Measurements from ENCODE around the gene COA8. TPM values are rescaled to one million over a fixed set of nuclear protein-coding genes. Genes with fewer than 3 reads are reported as not detected.
A peak's percentile ranks its signal among the peaks of the same experiment; 100 is the strongest.

COA8 gene, protein sequence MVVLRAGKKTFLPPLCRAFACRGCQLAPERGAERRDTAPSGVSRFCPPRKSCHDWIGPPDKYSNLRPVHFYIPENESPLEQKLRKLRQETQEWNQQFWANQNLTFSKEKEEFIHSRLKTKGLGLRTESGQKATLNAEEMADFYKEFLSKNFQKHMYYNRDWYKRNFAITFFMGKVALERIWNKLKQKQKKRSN
- 10 to 100 TPM; 37.8 to 43.5 (median 43.4) TPM for polyA plus RNA-seq (ENCODE audit: insufficient read length in 3 of 3)
- long read RNA-seq, donor 1, transcript APOPT1-201 (5 exons, 2,523 nt), result major isoform, 11 of 25 reads
- long read RNA-seq, donor 1, transcript APOPT1-202 (3 exons, 575 nt), result minor isoform, 10 of 25 reads
- long read RNA-seq, donor 1, partial matches to known transcripts, result 0 of 25 reads
- long read RNA-seq, donor 1, other reads (novel, unspliced or antisense), result 0 of 25 reads
- long read RNA-seq, donor 2, transcript APOPT1-201 (5 exons, 2,523 nt), result major isoform, 18 of 40 reads
- long read RNA-seq, donor 2, transcript APOPT1-203 (4 exons, 782 nt), result minor isoform, 10 of 40 reads
- long read RNA-seq, donor 2, transcript APOPT1-202 (3 exons, 575 nt), result minor isoform, 9 of 40 reads
- long read RNA-seq, donor 2, partial matches to known transcripts, result 0 of 40 reads
- long read RNA-seq, donor 2, other reads (novel, unspliced or antisense), result 0 of 40 reads
- long read RNA-seq, donor 3, transcript APOPT1-202 (3 exons, 575 nt), result minor isoform, 7 of 35 reads
- long read RNA-seq, donor 3, transcript APOPT1-201 (5 exons, 2,523 nt), result major isoform, 23 of 35 reads
- long read RNA-seq, donor 3, partial matches to known transcripts, result 0 of 35 reads
- long read RNA-seq, donor 3, other reads (novel, unspliced or antisense), result 0 of 35 reads
- long read RNA-seq, donor 4, transcript APOPT1-201 (5 exons, 2,523 nt), result major isoform, 20 of 30 reads
- long read RNA-seq, donor 4, transcript APOPT1-202 (3 exons, 575 nt), result minor isoform, 7 of 30 reads
- long read RNA-seq, donor 4, partial matches to known transcripts, result 0 of 30 reads
- long read RNA-seq, donor 4, other reads (novel, unspliced or antisense), result 0 of 30 reads
- long read RNA-seq, donor 5, transcript APOPT1-202 (3 exons, 575 nt), result major isoform, 10 of 19 reads
- long read RNA-seq, donor 5, transcript APOPT1-201 (5 exons, 2,523 nt), result minor isoform, 7 of 19 reads
- long read RNA-seq, donor 5, partial matches to known transcripts, result 0 of 19 reads
- long read RNA-seq, donor 5, other reads (novel, unspliced or antisense), result 0 of 19 reads
- long read RNA-seq, donor 6, transcript APOPT1-202 (3 exons, 575 nt), result major isoform, 14 of 32 reads
- long read RNA-seq, donor 6, transcript APOPT1-201 (5 exons, 2,523 nt), result minor isoform, 11 of 32 reads
- long read RNA-seq, donor 6, transcript APOPT1-203 (4 exons, 782 nt), result minor isoform, 5 of 32 reads
- long read RNA-seq, donor 6, partial matches to known transcripts, result 0 of 32 reads
- long read RNA-seq, donor 6, other reads (novel, unspliced or antisense), result 0 of 32 reads
- long read RNA-seq, donor 7, transcript APOPT1-201 (5 exons, 2,523 nt), result major isoform, 20 of 34 reads
- long read RNA-seq, donor 7, transcript APOPT1-202 (3 exons, 575 nt), result minor isoform, 11 of 34 reads
- long read RNA-seq, donor 7, partial matches to known transcripts, result 0 of 34 reads
- long read RNA-seq, donor 7, other reads (novel, unspliced or antisense), result 0 of 34 reads
- long read RNA-seq, donor 8, transcript APOPT1-201 (5 exons, 2,523 nt), result major isoform, 14 of 23 reads
- long read RNA-seq, donor 8, partial matches to known transcripts, result 6 of 23 reads
- long read RNA-seq, donor 8, other reads (novel, unspliced or antisense), result 0 of 23 reads
- long read RNA-seq, donor 9, transcript APOPT1-201 (5 exons, 2,523 nt), result major isoform, 26 of 47 reads
- long read RNA-seq, donor 9, transcript APOPT1-203 (4 exons, 782 nt), result minor isoform, 6 of 47 reads
- long read RNA-seq, donor 9, transcript APOPT1-202 (3 exons, 575 nt), result minor isoform, 12 of 47 reads
- long read RNA-seq, donor 9, partial matches to known transcripts, result 0 of 47 reads
- long read RNA-seq, donor 9, other reads (novel, unspliced or antisense), result 0 of 47 reads
- long read RNA-seq, donor 10, transcript APOPT1-201 (5 exons, 2,523 nt), result major isoform, 17 of 31 reads
- long read RNA-seq, donor 10, transcript APOPT1-202 (3 exons, 575 nt), result minor isoform, 7 of 31 reads
- long read RNA-seq, donor 10, partial matches to known transcripts, result 6 of 31 reads
- long read RNA-seq, donor 10, other reads (novel, unspliced or antisense), result 0 of 31 reads
- long read RNA-seq, donor 11, transcript APOPT1-201 (5 exons, 2,523 nt), result major isoform, 15 of 20 reads
- long read RNA-seq, donor 11, partial matches to known transcripts, result 0 of 20 reads
- long read RNA-seq, donor 11, other reads (novel, unspliced or antisense), result 0 of 20 reads
- long read RNA-seq, donor 12, transcript APOPT1-202 (3 exons, 575 nt), result minor isoform, 12 of 33 reads
- long read RNA-seq, donor 12, transcript APOPT1-201 (5 exons, 2,523 nt), result major isoform, 14 of 33 reads
- long read RNA-seq, donor 12, partial matches to known transcripts, result 0 of 33 reads
- long read RNA-seq, donor 12, other reads (novel, unspliced or antisense), result 0 of 33 reads
- long read RNA-seq, donor 13, transcript APOPT1-201 (5 exons, 2,523 nt), result major isoform, 17 of 32 reads
- long read RNA-seq, donor 13, transcript APOPT1-202 (3 exons, 575 nt), result minor isoform, 13 of 32 reads
- long read RNA-seq, donor 13, partial matches to known transcripts, result 0 of 32 reads
- long read RNA-seq, donor 13, other reads (novel, unspliced or antisense), result 0 of 32 reads
- long read RNA-seq, donor 14, result 0 reads
- long read RNA-seq, donor 15, result 0 reads
- long read RNA-seq, donor 16, transcript APOPT1-202 (3 exons, 575 nt), result minor isoform, 9 of 35 reads
- long read RNA-seq, donor 16, transcript APOPT1-201 (5 exons, 2,523 nt), result major isoform, 24 of 35 reads
- long read RNA-seq, donor 16, partial matches to known transcripts, result 0 of 35 reads
- long read RNA-seq, donor 16, other reads (novel, unspliced or antisense), result 0 of 35 reads

DNA sequence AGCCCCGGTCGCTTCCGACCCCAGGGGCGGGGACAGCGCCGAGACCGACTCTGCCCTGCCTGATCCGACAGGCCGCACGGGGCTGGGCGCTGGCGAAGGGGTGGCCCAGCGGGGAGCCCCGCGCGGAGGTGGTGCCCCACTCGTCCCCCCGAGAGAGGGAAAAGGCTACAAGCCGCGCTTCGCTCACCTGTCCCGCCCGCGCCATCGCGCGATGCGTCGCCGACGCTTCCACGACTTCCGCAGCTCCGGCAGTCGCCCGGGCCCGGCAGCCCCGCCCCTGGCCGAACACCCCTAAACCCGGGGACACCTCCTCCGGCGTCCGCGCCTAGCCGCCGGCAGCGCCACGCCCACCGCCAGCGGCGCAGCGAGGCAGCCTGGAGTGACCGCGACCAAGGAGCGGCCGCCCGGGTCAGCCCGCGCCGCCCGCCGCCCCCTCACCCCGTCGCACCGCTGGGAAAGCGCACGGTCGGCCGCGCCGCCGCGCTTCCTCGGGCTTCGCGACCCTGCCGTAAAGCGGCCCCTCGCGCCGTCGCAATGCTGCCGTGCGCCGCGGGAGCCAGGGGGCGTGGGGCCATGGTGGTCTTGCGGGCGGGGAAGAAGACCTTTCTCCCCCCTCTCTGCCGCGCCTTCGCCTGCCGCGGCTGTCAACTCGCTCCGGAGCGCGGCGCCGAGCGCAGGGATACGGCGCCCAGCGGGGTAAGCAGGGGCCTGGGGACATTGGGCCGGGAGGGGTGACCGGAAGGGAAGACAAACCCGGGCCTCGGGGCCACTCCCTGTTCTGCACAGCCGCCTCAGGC lies at the start of gene COA8, which contains the start of gene BAG5:
Gene COA8, plus strand, starts transcription at position 532 of the 797 bp plus-strand sequence. Its CDS starts 42 bp downstream, at position 574.
Gene BAG5, minus strand, starts transcription at position 229 of the 797 bp plus-strand sequence. CDS start 1,493 bp downstream, outside the sequence.
- peak; percentile 83 for DNase-seq

DNA sequence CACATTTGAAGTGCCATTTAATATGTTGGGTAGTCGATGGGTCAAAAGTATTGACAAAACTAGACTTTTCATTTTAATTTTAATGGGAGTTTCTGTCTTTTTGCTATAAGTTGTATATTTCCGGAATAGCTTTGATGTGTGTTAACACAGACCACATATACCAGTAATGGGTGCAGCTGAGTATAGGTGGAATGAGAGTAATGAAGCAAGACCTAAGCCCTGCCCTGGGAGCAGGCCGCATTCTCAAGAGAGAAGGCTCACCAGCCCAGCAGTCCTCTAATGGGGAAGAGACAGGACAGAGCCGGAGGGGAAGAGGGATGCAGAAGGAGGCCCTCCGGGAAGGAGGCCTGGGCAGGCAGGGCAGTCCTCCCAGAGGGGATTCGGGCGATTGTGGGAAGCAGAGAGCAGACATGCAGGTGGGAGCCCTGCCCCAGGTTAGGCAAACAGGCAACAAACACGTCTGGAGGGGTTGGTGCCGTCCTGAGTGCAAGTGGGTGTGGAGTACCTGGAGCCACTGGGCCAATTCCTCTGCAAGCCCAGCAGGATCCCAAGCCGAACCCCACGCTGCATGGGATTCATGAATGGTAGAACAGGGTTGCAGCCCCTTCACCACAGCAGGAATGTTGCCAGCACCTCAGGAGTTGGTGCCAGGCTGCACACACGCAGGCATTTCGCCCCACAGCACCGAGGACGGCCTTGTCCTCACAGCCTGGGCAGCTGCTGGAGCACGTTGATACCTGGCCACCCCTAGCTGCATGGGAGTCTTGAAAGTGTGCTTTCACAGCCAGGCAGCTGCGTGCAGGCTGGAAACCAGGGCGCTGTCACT lies 48.0 kb upstream of the COA8 start:
- no peak for DNase-seq

DNA sequence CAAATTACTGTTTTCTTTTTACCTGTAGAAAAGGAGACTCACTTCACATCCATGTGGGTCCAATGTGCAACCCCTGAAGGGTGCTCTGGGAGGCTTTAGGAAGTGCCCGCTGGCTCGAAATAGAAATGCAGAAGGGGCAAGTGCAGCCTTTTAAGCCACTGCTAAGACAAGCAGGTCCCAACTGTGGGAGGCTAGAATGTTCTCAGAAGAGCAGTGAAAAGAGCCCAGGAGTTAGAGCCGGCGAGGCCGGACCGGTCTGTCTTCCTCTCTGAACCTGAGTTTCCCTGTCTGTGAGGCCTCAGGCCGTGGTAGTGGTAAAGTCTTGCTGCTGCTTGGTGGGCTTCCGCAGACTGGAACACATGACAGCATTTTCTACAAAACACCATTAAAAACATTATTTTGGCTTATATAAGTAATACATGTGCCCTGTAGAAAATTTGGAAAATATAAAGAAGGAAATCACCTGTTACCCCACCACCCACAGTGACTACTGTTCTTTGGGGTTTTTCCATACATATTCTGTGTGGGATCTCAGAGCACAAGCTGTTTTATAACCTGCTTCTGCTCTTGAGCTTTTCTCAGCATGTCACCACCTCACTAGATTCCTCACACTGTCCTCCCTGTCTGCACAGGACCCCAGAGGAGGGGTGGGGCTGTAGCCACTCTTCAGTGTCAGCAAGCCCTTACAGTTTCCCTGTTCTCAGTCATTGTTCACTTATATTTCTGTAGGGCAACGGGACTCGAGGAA lies 46.2 kb upstream of the COA8 start:
- DNase-seq, result no peak

DNA sequence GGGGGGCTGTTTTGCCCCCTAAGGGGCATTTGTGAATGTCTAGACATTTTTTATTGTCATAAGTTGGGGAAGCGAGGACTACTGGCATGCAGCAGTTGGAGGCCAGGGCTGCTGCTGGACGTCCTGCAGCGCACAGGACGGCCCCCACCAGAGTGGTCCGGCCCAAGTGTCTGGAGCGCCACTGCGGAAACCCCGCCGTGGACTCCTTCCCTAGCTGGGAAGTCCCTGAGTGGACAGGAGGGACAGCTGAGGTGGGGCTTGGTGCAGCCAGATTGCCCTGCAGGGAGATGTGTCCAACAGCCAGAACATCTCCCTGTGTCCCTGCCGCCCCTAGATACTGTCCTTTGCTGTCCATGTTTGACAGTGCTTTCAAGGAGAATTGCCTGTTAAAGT lies 45.6 kb upstream of the COA8 start:
- DNase-seq, result no peak

DNA sequence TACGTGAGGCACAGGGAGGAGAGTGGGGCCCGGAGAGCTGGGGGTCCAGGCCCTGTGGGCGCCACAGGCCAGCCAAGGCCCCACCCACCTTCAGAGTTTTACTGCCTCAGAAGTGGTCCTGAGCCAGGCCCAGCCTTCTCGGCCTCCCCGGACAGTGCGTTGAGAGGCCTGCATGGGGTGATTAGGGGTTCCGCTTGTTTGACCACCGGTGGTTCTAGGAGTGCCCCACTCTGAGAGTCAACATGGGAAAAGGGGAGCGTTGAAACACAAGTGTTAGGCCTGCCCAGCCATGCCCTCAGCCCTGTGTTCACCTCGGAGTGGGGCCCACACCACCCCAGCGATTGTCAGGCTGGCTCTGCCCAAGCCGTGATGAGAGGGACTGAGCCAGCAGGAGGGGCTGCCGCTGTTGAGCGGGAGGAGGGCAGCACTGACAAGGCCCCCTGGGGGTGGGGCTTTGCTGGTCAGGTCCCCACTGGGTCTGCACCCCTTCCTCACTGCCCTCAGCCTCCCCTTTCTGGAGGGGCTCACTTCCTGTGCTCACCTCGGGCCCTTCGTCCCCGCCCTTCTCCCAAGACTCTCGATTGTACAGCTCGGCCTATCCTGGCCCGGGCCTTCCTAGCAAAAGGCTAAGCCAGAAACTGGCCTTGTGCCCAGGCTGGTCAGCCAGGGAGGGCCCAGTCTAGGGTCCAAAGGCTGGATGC lies 44.9 kb upstream of the COA8 start:
- DNase-seq, result no peak

DNA sequence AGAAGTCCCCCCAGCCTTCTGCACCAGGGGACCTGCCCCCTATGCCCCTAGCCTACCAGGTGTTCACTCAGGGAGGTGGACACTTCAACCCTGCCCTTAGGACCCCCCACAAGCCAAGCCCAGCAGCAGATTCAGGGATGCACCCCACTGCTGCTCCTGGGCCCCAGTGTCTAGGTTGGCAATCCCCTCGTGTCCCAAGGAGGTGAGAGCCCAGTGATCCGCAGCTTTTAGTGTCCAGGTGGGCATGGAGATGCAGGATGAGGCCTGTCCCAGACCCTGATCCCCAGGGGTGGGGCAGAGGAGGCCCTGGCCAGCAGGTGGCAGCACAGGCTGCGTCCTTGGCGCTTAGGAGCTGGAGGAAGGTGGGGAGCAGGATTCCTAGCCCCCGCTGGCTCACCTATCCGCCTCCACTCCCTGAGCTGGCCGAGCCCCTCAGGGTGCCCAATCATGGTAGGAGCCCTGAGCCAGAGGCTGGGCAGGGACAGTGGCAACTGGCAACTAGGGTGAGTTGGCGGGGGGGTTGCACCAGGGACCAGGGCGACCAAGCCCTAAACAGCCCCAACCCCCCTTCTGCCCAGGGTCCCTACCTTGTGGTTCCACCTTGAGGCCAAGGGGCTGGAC lies 44.2 kb upstream of the COA8 start:
- no peak for DNase-seq

DNA sequence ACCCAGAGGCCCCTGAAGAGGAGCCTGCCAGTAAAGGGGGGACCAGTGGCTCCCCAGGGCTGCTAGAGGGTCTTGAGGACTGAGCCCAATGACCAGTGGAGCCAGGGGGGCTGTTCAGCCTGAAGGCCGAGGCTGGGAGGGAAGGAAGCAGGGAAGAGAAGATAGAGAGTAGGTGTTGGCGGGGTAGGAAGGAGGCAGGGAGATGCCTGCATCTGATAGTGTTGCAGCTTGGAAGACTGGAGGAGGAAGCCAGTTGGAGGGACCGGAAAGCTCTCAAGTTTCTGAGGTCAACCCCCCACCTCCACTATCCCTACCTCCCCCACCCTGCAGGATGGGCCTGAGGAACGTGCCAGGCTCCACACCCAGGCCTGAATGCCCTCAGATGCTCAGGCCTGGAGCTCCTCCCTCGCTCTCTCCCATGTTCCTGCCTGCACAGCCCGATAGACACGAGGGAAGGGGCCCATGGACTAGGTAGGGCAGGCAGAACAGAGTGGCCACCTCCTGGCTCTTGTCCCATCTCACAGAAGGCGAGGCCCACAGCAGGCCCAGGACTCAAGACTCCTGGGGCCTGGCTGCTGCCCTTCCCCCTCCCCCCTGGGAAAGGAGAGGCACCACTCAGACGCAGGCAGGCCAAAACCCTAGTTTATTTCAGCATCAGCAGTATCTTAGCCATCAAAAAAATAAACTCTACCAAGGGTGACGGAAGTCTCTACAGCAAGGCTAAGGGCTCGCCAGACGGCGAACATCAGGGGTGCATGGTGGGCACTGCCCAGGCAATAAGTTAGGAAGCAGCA lies 43.5 kb upstream of the COA8 start:
- DNase-seq, result no peak

DNA sequence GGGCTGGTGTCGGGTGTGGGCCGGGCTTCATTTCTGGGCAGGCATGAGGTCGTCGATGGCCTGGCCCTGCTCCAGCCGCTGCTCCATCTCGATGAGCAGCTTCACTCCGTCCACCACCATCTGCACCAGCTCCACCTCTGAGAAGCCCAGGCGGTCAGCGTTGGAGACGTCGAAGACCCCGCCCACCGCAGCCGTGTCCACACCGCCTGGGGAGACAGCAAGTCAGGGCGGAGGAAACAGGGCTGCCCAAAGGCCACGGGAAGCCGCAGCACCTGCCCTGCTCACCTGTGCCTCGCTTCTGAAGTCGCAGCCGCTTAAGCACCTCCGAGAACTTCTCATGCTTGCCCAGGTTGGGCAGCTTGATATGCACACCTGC lies 42.9 kb upstream of the COA8 start:
- no peak for DNase-seq

DNA sequence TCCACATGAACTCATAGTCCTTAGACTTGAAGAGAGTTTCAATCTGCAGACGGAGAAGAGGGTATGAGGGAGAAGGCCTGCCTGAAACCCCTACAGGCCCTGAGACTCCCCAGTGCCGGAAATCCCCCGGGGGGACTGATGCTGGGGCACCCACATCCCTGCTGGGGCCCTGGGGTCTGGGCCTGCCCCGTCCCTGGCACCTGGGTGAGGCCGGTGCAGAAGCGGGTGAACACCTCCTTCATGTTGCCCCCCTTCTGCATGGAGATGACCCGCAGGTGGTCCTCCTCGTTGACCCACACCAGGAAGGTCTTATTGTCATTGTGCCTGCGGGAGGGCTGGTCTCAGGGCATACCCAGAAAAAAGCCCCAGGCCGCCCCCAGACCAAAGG lies 42.5 kb upstream of the COA8 start:
- DNase-seq, result no peak

DNA sequence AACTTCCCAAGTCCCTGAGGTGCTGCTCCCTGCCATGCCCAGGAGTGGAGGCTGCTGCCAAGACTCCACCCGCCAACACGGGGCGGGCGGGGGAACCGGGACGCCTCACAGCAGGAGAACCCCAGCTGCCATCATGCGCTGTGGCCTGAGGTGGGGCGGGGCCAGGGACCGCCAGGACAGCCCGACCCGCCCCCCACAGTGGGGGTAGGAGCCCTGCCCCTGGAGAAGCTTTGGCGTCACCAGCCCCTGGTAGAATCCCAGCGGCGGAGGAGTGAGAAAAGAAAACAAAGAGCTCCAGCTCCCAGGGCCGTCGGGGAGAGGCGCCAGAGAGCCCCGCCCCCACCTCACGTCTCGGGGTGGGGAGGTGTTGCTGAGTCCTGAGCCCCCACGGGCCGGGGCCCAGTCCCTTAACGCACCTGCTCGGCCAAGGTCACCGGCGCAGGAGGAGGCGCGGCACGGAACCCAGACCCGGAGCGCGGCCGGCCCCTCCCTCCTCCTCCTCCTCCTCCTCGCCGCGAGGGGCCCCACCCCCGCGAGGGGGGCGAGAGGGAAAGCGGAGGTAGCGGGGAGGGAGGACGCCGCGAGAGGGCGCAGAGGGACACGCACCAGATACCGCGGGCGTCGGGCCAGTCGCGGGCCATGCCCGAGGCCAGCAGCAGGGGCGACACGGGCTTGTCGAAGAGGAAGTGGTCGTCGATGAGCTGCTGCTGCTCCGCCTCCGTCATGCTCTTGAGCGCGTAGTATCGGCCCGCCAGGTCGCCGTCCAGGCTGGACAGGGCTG lies 41.9 kb upstream of the COA8 start:
- peak; percentile 80 for DNase-seq

DNA sequence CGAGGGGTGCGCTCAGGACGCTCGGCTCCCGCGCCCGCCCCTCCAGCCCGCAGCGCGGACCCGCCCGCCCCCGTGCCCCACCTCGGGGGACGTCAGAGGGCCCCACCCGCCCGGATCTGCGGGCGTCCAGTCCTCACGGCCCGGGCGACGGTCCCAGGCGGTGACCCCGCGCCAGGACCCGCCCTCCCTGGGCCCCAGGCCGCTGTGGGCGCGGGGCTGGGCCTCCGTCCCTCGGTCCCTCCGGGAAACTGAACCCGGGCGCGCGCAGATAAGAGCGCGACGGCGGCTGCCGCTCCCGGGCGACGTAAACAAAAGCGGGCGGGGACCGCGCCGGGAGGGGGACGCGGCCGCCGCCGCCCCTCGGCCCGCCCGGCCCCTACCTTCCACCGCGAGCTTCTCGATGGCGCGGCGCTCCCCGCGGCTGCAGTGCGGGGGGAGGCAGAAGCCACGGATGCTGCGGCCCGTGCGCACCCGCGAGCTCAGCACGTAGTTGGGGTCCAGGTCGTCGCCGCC lies 41.3 kb upstream of the COA8 start:
- DNase-seq, result no peak

DNA sequence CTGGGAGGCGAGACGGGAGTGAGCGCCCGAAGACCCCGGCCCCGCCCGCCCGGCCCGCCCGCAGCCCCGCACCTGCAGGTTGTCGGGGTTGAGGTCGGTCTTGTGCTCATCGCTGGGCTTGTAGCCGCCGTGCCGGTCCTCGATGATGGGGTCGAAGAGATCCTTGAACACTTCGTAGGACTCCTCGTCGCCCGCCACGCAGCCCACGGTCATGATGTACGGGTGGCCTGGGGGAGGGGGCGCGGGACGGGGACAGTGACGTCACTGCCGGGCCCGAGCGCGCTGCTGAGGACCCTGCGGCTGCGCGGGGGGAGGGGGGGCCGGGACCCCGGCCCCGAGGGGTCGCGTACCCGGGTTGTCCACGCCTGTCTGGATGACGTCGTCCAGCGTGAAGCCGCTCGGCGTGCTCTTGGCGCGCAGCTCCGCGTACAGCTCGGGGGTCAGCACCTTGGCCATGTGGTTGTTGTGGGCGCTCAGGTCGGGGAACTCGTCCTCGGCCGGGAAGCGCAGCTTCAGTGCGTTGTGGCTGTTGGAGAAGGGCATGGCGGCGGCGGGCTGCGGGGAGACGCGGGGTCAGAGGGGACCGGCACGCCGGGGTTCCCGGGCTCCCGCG lies 40.7 kb upstream of the COA8 start:
- DNase-seq, result no peak
